Mesodermal cell (in vitro differentiated cells): ENCODE measurements around the gene PLEKHM3.
"Not testable (repeated sequence)": the region's sequence is repeated elsewhere in the genome, so short reads cannot be mapped to it uniquely, and the experiment has no call there.

Experiments used
- H3K27ac ChIP-seq: 2 replicates; pipeline ENCODE4 v1.7.0; 2013; ENCODE audit warnings: mild to moderate bottlenecking, low read depth, low read length, moderate library complexity; ENCODE audit not compliant: severe bottlenecking
- H3K36me3 ChIP-seq: 2 replicates; pipeline ENCODE4 v1.7.1; 2013; ENCODE audit warnings: mild to moderate bottlenecking, low read length, moderate library complexity; ENCODE audit not compliant: control insufficient read depth, insufficient read depth
- H3K4me1 ChIP-seq: one replicate; pipeline ENCODE4 v1.7.1; 2013; ENCODE audit warnings: mild to moderate bottlenecking, low read length; ENCODE audit not compliant: insufficient read depth, control insufficient read depth, poor library complexity, severe bottlenecking
- H3K4me3 ChIP-seq: 2 replicates; pipeline ENCODE4 v1.7.0; 2013; ENCODE audit warnings: low read length, control low read depth, mild to moderate bottlenecking; ENCODE audit not compliant: insufficient read depth, poor library complexity, severe bottlenecking; ENCODE audit errors: extremely low read depth
- H3K9me3 ChIP-seq: 2 replicates; pipeline ENCODE4 v1.7.1; 2013; ENCODE audit warnings: mild to moderate bottlenecking, low read length, moderate library complexity; ENCODE audit not compliant: control insufficient read depth
- whole genome bisulfite sequencing, 2 experiments: methylation state at CpG; one replicate each; pipeline ENCODE4 v1.1.5; 2013; ENCODE audit warnings: missing lambda C conversion rate in 2 of 2; ENCODE audit not compliant: insufficient coverage in 2 of 2; 5-methylcytosine and 5-hydroxymethylcytosine counted together

Gene PLEKHM3

DNA sequence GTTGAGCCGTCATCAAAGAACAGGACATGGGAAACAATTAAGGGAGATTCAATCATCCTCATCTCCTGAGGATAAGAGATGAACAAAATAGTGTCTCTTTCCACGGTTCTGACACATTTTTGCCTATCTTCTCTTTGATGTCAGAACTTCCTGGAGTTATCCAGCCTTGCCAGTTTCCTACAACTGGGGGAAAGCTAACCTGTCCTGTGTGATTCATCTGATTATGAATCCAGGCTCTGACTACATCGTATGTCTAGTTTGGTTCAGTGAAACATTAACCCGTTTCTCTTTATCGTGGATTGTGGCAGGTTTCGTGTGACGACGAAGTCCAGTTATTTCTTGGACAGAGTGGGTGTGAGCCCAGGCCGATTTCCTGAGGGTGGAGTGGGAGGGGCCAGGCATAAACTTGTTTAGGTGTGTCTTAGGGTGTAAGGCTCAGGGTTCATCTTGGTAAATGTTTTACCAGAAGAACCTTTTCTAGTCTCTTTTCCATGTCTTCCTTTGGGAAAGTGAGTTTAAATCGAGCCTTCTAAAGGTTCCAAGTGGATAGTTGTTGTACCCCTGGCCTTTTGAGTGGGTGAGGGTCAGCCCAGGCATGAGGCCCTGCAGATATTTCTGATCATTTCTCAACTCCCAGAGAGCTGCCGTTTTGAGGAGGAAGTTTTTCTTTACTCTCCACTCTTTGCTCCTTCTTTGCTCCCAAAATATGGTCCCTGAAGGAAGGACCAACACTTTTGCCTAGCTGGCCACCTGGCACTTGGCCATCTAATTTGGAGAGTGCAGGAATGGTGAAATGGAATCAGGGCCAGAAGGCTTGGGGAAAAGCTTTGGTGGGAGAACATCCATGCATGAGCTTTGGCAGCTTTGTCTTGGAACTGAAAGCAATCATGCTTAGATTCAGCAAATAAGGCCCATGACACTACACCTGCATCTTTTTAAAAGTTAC lies 205.2 kb downstream of the PLEKHM3 start:
- H3K9me3 ChIP-seq: no peaks in the 10 kb centered on the region
- no peaks in the 10 kb centered on the region for H3K36me3 ChIP-seq
- WGBS, 2 experiments: 93 to 98% methylated on average over 2 to 10 of the region's 11 CpGs
- H3K4me3 ChIP-seq: no peak overlapping the region
- H3K4me1 ChIP-seq: no peaks in the 10 kb centered on the region
- no peak overlapping the region for H3K27ac ChIP-seq

- H3K36me3 ChIP-seq: no peaks in the 10 kb centered on the region
- WGBS, 2 experiments: 84 to 87% methylated on average over 6 to 7 of the region's 10 CpGs
- no peaks in the 10 kb centered on the region for H3K9me3 ChIP-seq
- H3K4me1 ChIP-seq: no peaks in the 10 kb centered on the region
- no peak overlapping the region for H3K27ac ChIP-seq
- no peak overlapping the region for H3K4me3 ChIP-seq
Observed at GRCh38 chr2:207819021-207819797, 206.1 kb downstream of the PLEKHM3 start.

- no peaks in the 10 kb centered on the region for H3K9me3 ChIP-seq
- H3K27ac ChIP-seq: no peak overlapping the region
- no peaks in the 10 kb centered on the region for H3K36me3 ChIP-seq
- no peak overlapping the region for H3K4me3 ChIP-seq
- WGBS, 2 experiments: 92 to 94% methylated on average over 5 of the region's 5 CpGs
- H3K4me1 ChIP-seq: peaks cover 7% of the 10 kb centered on the region
Observed at GRCh38 chr2:207816546-207816945, 208.8 kb downstream of the PLEKHM3 start.

DNA sequence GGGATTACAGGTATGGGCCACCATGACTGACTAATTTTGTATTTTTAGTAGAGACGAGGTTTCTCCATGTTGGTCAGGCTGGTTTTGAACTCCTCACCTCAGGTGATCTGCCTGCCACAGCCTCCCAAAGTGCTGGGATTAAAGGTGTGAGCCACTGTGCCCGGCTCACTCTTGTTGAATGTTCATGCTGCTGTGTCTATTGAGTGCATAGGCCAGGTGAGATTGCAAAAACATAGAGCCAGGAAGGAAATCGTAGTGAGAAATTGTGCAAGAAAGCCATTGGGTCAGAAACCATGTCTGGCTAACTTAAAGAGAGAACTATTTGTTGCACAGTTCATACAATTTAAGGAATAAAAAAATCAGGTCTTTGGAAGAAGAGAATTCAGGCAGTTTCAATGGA lies 210.1 kb downstream of the PLEKHM3 start:
- WGBS, 2 experiments: 93 to 94% methylated on average over 3 of the region's 3 CpGs
- Histone ChIP-seq H3K27ac (no peak overlapping the region), H3K4me3 (no peak overlapping the region), H3K4me1 (peaks cover 14% of the 10 kb centered on the region), H3K36me3 (no peaks in the 10 kb centered on the region), H3K9me3 (no peaks in the 10 kb centered on the region)

- no peaks in the 10 kb centered on the region for H3K36me3 ChIP-seq
- WGBS, 2 experiments: 98% methylated on average over 5 of the region's 6 CpGs; no CpG with 5 or more reads in 1 of the 2 experiments
- no peaks in the 10 kb centered on the region for H3K9me3 ChIP-seq
- H3K4me1 ChIP-seq: peaks cover 15% of the 10 kb centered on the region
- no peak overlapping the region for H3K27ac ChIP-seq
- no peak overlapping the region for H3K4me3 ChIP-seq
Observed at GRCh38 chr2:207813942-207814341, 211.4 kb downstream of the PLEKHM3 start.

DNA sequence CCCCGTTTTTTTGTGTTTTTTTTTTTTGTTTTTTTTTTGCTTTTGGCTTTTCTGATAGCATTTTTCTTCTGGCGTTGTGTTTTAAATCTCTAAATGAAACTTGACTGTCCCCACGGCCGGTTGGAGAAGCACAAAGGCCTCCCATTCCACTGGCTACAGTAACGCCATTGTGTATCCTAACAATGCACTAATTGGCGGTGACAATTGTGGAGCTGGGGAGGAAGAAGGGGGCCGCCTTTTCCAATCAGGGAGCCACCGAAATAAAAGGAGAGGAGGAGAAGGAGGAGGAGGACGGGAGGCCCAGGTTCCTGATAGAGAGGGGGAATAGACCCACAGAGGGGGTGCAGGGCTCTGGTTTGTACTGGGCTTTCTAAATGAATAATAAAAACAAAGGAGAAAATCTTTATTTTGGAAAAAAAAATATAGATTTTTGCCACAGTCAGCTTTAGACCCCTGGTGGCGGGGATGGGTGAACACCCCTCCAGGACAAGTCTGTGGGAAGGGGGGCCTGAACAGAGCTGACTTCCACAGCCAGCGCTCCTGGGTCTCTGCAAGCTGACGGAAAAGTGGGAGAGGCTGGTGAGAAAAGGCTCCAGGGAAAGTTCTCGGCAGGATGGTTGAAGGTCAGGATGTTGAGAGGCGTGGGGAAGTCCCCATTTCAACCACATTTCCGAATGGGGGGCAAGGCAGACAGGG lies 212.0 kb downstream of the PLEKHM3 start:
- no peak overlapping the region for H3K27ac ChIP-seq
- H3K9me3 ChIP-seq: no peaks in the 10 kb centered on the region
- H3K4me1 ChIP-seq: peaks cover 15% of the 10 kb centered on the region
- H3K4me3 ChIP-seq: no peak overlapping the region
- no peaks in the 10 kb centered on the region for H3K36me3 ChIP-seq
- 47 to 68% methylated on average over 6 to 9 of the region's 15 CpGs for WGBS, 2 experiments

DNA sequence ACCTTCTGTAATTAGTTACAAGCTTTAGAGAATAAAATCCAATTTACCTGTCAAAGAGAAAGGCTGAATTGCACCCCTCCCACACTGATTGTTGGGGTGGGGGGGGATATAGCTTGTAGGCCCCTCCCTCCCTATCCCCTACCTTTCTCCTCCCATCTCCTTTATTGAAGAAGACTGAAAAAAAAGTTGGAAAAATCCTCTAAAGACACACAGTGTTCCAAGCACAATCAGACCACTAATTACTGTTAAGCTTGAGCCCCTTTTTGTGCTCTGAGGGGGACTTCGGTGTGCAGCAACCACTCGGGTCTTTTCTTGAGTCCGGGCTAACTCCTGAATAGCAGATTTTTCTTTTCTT lies 212.6 kb downstream of the PLEKHM3 start:
- no peak overlapping the region for H3K27ac ChIP-seq
- H3K4me3 ChIP-seq: no peak overlapping the region
- peaks cover 15% of the 10 kb centered on the region for H3K4me1 ChIP-seq
- H3K9me3 ChIP-seq: no peaks in the 10 kb centered on the region
- WGBS, 2 experiments: 35 to 50% methylated on average over 3 of the region's 3 CpGs
- no peaks in the 10 kb centered on the region for H3K36me3 ChIP-seq

DNA sequence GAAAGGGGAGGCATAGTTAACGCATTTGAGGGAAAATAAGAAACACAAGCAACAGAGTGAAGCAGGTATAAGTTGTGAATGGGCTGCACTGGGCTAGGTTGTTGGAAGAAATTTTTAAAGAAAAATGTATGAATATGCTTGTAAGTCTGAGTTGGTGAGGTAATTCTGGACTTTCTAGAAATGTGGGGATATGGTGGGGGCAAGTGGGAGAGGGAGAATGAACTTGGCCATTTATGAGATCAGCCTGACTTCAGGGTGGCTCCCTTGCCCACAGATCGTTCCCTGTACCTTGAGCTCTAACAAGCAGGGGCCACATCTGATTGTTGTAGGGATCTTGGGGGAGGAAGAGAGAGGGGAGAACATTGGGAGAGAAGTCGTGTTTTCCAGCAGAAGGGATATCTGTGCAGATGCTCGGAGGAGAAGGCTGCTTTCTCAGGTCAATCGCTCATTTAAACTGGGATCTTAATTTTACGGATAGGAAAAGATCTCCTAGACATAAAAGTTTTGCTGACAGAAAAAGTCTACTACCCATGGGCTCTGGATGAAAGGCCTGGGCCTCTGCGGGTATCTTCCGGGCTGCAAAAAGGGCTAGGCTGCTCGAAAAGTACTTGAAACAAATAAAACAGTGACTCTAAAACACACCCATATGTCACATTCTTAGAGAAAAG lies 213.1 kb downstream of the PLEKHM3 start:
- H3K9me3 ChIP-seq: no peaks in the 10 kb centered on the region
- no peaks in the 10 kb centered on the region for H3K36me3 ChIP-seq
- H3K27ac ChIP-seq: no peak overlapping the region
- 55 to 62% methylated on average over 5 to 7 of the region's 9 CpGs for WGBS, 2 experiments
- H3K4me1 ChIP-seq: peaks cover 15% of the 10 kb centered on the region
- no peak overlapping the region for H3K4me3 ChIP-seq

DNA sequence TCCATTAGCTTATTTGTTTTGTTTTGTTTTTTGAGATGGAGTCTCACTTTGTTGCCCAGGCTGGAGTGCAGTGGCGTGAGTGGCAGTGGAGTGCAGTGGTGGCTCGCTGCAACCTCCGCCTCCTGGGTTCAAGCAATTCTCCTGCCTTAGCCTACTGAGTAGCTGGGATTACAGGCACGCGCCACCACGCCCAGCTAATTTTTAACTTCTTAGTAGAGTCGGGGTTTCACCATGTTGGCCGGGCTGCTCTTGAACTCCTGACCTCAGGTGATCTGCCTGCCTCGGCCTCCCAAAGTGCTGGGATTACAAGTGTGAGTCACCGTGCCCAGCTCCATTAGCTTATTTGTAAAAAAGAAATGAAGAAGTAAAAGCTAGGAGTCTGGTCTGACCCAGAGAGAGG lies 213.7 kb downstream of the PLEKHM3 start:
- not testable (repeated sequence) for H3K27ac ChIP-seq, H3K4me3 ChIP-seq, H3K36me3 ChIP-seq, H3K9me3 ChIP-seq
- H3K4me1 ChIP-seq: peaks cover 15% of the 10 kb centered on the region
- WGBS, 2 experiments: 88 to 90% methylated on average over 10 of the region's 10 CpGs

DNA sequence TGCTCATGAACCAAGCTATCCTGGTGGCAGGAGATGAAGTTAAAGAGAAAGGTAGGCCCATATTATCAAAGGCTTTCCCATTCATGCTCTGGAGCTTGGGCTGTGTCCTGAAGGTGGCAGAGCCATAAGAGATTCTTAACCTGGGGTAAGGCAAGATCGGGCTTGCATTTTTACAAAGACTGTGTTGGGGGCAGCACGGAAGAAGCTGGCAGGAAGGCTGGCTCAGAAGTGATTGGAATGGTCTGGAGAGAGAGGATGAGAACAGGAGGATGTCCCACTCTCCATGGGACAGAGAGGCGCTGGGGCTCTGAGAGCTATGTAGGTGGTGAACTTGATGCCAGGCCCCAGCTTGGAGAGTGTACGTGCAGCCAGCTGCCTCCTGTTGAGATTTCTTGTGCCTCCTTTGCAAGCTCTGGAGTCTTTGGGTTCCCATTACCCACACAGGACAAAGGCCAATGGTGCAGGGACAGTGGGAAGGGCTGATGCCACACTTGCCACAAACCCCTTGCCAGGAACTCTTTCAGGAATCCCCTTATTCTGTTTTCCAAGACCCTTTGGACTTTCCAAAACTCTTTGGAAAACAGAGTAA lies 215.0 kb downstream of the PLEKHM3 start:
- WGBS, 2 experiments: 81 to 84% methylated on average over 2 to 3 of the region's 4 CpGs
- Histone ChIP-seq H3K4me1 (peaks cover 22% of the 10 kb centered on the region), H3K4me3 (no peak overlapping the region)

More for the DNA sequence above, 215.0 kb downstream of the PLEKHM3 start:
- no peaks in the 10 kb centered on the region for H3K36me3 ChIP-seq
- H3K9me3 ChIP-seq: no peaks in the 10 kb centered on the region
- H3K27ac ChIP-seq: no peak overlapping the region
